HG03108 (cell line): ENCODE data around the gene CASP4.
"Not testable (repeated sequence)": the region's sequence is repeated elsewhere in the genome, so short reads cannot be mapped to it uniquely, and the experiment has no call there.

Source experiments
- ATAC-seq: cut with Tn5 transposase; IDR thresholded peaks from one replicate; pipeline ENCODE4 v1.9.1; 2021; ENCODE audit warnings: moderate library complexity; ENCODE audit not compliant: unreplicated experiment

Gene CASP4

DNA sequence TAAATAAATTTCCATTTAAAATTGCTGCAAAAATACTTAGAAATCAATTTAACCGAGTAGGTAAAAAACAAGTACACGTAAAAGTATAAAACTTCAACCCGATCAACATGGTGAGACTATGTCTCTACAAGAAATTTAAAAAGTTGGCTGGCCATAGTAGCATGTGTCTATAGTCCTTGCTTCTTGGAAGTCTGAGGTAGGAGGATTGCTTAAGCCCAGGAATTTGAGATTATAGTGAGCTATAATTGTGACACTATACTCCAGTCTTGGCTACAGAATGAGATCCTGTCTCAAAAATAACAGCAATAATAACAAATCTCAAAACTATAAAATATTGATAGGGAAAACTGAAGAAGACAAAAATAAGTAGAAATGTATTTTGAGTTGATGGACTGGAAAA lies 11.1 kb downstream of the CASP4 start:
- ATAC-seq: no peak

DNA sequence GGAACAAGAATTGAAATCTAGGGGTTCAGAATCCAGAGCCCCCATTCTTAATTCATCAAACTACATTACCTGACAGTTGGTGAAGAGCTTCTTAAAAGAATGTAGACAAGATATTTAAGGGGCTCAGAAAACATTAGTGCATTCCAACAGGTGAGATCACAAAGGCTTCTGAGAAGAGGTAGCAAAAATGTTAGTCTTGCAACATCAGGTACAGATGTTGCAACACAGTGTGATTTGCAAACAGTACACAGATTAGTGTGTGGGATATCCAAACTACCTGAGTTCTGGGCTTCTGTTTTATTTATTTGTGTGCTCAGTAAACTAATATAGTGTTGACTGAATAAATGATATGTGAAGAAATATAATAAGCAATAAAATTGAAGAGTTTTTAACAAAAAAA lies 11.8 kb downstream of the CASP4 start:
- no peak for ATAC-seq

DNA sequence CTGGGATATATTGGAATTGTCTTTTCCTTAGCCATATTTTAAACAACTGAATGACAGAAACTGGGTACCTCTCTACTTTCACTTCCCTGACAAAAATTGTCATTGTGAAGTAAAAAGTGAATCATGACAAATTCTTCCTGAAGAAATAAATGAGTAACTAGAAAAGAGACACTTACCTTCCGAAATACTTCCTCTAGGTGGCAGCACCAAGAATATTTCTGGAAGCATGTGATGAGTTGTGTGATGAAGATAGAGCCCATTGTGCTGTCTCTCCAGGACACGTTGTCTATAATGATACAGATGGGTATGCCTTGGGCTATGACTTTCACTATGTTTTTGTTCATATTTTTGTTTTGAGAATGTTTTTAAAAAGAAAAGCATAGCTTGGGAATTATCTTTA lies 21.5 kb downstream of the CASP4 start:
- ATAC-seq: peak; percentile 89

DNA sequence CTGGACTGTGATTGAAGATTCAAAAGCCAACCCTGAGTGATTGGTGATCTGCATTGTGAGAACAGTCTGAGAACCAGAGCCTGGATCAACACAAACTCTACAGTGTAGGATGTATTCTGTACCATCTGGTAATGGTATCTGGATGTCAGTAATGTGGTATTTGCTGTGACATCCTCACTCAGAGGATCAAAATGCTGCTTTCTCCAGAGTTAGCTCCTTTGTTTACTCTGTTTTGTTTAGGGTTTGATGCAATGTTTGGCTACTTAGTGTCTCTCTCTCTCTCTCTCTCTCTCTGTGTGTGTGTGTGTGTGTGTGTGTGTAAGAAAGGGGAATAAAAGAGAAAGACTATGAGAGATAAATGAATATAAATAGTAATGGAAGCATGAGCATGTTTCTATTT lies 24.3 kb downstream of the CASP4 start:
- ATAC-seq: no peak

DNA sequence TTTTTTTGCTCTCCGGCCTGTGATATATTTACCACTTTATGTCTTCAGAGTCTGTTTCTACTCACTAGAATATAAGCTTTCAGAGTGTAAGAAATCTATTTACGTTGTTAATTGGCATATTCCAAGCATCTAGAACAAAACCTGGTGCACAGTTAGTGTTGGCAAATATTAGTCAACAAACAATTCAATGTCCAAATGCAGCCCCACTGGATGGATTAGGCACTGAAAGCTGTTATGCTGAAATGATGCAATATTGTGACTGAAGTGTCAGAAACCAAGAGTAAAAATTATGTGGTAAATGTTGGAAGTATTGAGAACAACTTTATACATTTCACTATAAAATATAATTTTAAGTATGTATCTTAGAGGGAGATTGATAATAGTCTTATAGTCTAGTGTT lies 24.8 kb downstream of the CASP4 start:
- no peak for ATAC-seq

DNA sequence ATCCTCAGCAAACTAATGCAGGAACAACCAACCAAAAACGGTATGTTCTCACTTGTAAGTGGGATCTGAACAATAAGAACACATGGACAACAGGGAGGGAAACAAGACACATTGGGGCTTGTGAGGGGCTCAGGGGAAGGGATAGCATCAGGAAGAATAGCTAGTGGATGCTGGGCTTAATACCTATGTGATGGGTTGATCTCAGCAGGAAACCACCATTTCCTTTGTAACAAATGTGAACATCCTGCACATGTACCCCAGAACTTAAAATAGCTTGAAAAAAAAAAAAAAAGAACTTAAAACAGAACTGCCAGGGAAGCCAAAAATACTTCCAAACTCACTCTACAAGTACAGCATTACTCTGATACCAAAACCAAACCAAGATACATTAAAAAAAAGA lies 33.8 kb downstream of the CASP4 start:
- no peak for ATAC-seq

DNA sequence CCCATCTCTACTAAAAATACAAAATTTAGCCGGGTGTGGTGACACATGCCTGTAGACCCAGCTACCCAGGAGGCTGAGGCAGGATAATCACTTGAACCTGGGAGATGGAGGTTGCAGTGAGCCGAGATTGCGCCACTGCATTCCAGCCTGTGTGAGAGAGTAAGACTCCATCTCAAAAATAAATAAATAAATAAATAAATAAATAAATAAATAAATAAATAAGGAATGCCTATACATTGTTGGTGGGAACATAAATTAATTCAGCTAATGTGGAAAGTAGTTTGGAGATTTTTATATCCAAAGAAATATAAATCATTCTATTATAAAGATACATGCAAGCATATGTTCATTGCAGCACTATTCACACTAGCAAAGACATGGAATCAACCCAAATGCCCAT lies 34.3 kb downstream of the CASP4 start:
- ATAC-seq: not testable (repeated sequence)

DNA sequence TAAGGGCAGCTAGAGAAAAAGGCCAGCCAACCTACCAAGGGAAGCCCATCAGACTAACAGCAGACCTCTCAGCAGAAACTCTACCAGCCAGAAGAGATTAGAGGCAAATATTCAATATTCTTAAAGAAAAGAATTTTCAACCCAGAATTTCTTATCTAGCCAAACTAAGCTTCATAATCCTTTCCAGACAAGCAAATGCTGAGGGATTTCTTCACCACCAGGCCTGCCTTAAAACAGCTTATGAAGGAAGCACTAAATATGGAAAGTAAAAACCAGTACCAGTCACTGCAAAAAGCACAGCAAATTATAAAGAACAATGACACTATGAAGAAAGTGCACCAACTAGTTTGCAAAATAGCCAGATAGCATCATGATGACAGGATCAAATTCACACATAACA lies 39.6 kb downstream of the CASP4 start:
- no peak for ATAC-seq

DNA sequence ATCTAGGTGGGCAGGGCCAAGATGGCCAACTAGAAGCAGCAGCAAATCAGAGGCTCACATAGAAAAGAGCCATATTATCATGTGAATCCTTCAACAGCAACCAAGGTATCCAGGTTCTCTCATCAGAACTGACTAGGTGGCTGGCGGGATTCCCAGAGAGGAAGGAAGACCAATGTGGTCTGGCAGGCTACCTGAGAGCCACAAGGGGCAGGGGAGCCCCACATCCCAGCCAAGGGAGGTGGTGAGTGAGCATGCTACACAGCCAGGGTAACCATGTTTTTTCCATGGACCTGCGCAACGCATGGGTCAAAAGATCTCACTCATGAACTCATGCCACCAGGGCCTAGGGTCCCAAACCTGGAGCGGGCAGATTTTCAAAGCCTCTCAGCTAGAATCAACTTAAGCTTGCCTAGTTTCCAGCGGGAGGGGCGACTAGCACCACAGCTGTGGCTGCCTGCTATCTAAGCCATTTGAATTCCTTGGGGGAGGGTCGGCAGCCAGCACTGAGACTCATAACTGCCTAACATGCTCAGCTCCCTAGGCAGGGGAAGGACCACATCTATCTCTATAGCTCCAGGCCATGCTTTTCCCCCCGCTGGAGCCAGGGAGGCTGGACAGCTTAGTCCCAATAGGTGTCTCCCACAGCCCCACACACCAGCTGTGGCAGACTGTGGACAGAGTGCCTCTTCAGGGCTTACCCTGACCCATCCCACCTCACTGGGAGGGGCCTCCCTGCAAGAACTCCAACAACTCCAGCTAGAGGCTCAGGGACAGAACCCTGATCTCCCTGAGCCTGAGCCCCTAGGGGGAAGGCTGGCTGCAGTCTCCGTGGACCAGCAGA lies 41.4 kb downstream of the CASP4 start:
- ATAC-seq: no peak

DNA sequence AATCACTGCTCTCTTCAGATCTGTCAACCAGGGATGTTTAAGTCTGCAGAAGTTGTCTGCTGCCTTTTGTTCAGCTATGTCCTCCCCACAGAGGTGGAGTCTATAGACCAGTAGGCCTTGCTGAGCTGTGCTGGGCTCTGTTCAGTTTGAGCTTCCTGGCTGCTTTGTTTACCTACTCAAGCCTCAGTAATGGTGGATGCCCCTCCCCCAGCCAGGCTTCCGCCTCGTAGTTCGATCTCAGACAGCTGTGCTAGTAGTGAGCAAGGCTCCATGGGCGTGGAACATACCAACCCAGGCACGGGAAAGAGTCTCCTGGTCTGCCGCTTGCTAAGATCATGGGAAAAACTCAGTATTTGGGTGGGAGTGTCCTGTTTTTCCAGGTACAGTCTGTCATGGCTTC lies 42.5 kb downstream of the CASP4 start:
- ATAC-seq: no peak

DNA sequence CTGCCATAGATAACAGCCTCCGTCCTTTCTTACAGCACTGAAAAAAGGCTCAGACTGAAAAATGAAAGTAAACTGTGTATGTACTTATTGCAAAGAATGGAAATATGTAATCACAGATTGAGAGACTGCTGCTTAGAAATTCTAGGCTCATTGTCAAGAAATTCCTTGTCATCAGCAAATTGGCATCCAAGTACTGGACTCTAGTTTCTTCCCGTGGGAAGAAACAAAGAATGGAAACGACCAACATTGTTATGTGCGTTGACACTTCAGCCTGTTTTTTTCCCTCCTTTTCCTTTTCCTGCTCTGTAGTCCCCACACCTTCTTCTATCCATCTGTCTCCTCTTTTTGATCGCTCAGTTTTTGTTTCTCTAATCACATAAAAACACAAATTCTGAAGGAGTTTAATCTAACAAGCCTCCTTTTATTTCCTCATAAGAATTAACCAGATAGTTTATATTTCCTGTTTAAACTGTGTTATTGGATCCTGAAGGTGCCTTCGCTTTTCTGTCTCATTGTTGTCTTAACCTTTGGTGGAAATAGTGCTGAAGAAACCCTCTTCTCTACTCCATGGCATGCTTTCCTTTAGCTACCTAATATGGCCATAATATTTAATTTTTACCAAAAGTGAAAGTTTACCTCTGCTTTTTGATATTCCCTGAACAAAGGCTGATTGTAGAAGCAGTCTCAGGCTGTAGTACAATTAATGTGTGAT lies 50.1 kb downstream of the CASP4 start:
- ATAC-seq: no peak

DNA sequence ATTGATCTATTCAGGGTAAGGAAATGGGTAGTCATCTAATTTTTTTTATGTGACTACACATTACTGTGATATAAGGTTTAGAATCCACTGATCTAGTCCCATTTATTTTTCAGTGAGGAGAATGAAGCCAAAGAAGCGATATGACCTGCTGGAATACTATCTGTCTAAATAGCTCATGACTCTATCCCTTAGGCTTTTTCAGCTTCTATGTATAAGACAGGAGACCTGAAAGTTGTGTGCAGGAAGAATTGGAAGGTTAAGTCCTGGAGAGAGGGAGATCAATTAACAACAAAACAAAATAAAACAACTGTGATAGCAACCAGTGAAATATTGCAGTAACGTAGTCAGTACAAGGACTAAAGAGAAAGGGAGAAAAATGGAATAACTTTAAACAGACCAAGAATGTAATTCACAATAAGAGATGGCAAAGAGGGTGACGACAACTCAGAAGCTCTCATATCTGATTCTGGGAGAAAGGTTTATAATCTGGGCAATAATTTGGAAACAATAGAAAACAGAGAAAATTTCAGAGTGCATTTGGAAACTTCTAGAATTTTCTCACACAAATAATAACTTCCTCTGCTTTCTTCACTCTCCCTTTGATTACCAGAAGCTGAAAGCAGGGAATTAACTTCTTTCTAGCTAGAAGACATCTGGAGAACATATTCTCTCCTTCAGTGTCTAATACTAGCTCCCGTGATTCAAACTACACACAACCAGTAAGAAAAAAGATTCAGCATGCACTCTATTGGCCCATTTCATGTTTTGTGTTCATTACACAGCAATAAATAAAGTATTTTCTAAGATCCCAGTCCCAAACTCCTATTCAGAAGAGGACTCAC lies 50.9 kb downstream of the CASP4 start:
- no peak for ATAC-seq

DNA sequence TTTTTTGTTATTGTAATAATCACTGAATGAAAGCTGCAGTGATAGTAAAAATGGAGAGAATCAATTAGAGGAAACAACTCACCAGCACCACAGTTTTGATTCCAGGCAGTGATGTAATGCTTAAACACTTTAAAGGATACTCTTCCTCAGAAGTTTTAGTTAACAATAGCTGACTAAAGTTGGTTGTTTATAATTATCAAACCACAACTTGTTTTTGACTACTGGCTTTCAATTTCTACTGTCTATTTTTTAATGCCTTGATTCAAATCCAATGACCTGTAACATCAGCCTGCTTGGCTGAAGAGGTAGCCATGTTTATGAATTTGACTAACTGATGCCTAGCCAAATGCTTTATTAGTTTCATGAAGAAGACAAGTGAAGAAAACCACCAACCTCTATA lies 51.9 kb downstream of the CASP4 start:
- no peak for ATAC-seq

DNA sequence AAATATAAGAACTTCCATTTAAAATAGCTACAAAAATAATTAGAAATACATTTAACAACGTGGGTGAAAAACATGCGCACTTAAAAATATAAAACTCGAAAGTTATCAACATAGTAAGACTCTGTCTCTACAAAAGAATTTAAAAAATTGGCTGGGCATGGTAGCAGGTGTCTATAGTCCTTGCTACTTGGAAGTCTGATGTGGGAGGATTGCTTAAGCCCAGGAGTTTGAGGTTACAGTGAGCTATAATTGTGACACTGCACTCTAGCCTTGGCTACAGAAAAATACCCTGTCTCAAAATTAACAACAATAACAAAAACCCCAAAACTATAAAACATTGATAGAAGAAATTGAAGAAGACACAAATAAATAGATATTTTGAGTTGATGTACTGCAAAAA lies 56.3 kb downstream of the CASP4 start:
- no peak for ATAC-seq

DNA sequence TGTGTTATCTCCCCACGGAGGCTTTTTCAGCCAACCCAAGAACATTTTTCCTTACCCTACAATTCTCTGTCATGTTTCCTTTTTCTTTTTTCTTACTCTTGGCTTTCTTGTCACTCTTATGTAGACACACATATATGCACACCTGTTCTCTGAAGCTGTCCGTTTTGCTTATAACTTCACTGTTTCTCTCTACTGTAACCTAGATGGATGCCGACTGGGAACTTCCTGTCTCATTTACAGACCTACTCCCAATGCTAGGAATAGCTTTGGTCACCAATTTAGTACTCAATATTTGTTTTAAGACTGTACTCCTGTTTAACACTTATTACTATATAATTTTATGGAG lies 60.2 kb downstream of the CASP4 start:
- no peak for ATAC-seq

DNA sequence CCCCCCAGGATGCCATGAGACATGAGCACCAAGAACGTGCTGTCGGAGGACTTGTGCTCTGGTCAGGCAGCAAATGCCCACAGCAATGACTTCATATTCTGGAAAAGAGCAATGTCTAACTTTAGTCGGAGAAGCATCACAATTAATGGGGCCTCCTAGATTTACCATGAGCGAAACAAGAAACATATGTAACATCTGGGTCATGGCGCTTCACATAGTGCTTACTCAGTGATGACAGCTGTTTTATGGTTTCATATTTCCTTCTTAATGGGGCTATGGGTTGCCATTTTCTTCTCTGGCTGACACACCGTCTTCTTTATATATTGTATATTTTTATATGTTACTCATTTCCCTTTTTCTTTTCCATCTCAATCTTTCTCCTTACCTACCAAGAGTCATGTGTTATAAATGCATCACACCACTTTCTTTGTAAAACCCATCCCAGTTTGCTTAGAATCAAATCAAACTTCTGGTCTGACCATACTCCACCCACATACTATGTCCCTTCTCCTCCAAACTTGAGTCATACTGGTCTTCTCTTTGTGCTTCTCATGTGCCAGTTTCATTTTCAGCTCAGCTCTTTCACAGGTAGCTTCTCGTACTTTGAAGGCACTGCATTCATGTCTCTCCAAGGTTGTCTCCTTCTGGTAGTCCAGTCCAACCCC lies 60.7 kb downstream of the CASP4 start:
- no peak for ATAC-seq

DNA sequence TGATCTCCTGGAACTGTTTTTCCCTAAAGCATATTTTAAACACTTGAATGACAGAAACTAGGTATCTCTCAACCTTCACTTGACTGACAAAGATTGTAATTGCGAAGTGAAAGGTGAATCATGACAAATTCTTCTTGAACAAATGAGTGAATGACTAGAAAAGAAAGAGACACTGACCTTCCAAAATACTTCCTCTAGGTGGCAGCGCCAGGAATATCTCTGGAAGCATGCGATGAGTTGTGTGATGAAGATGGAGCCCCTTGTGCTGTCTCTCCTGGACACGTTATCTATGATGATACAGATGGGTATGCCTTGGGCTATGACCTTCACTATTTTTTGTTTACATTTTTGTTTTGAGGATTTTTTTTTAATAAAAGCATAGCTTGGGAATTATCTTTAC lies 63.1 kb downstream of the CASP4 start:
- ATAC-seq: no peak

DNA sequence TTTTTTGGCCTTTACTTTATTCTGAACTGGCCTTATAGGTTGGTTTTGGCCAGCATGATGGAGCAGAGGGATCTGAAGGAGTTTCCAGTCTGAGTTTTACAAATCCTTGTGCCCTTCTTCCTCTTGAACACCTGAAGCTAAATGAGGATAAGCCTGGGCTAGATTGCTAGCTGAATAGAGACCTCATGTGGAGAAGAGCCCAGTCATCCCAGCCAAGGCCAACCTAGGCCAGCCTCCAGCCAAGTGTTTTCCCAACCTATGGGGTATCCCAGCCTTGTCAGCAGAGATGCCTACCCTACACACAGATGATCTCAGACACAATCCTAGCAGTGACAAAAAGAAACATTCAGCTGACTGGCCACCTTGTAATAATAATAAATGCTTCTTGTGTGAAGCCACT lies 69.1 kb downstream of the CASP4 start:
- no peak for ATAC-seq

DNA sequence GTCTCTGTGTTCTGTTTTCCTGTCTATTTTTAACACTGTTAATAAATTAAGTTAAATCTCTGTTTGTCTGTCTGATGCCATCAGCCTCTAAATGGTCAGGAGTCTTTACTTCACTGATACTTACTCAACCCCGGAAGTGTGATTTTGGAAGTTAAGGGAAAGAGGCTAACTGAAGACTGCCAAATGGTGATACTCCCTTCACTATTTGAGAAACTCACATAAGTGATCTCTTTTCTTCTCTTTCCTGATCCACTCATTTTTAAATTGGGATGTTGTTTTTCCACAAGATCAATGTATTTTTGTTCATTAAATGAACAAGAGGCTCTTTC lies 69.7 kb downstream of the CASP4 start:
- ATAC-seq: no peak

DNA sequence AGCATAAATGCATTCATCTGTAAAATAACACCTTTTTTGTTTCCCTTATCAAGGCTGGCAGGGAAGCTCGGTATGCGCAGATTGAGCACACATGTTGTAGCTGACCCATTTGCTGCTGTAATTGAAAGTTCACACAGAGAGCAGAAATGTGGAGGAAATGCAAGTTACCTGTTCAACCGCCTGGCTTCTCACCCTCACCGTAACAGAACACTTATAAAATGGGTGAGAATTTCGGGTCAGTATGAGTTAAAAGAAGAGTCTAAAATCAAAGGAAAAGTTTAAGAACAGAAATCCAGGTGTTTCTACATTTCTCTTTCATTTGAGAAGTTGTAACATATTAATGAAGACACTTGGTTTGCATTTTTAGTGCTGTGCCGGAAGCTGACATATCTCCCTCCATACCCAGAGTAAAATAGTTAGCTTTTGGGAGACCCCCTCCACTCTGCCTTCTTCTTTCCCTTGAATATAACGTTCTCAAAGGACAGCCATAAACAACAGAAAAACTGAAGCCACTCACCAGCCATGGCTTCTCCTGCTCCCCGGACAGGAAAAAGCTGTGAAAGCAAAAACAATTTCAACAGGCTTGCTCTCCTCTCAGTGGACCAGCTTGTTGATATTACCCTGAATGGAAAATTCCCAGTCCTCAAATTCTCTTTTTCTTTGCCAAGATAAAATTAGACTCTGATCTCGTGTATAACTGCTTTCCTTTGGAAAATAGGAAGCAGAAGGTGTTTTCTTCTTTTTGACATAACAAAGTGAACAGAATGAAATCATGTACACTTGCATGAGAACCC lies 70.3 kb downstream of the CASP4 start, which contains the start of gene CASP12:
CASP12 (minus strand) TSS at position 570 of the 794 bp plus-strand sequence.
- no peak for ATAC-seq
